Neural cell (in vitro differentiated cells): Measurements from ENCODE around the gene PRICKLE2. TPM values are rescaled to one million over a fixed set of nuclear protein-coding genes. Genes with fewer than 3 reads are reported as not detected.

ENCODE experiments used
- H2AFZ ChIP-seq: fragments of 200-600, 300-800 bp; sonication (generic), shearing (Covaris generic); 2 replicates; pipeline ENCODE4 v1.6.0; 2014; ENCODE audit warnings: low read depth, mild to moderate bottlenecking, antibody characterized with exemption, low read length, moderate library complexity
- H3F3A ChIP-seq: fragments of 200-600 bp; shearing (Covaris generic); 2 replicates; pipeline ENCODE4 v1.6.1; 2016; ENCODE audit warnings: mild to moderate bottlenecking, moderate library complexity, mixed read lengths, antibody characterized with exemption, low read length; ENCODE audit not compliant: insufficient read depth, poor library complexity, severe bottlenecking
- H3K27ac ChIP-seq: fragments of 200-600, 300-800 bp; sonication (generic), shearing (Covaris generic); 2 replicates; pipeline ENCODE4 v1.5.1; 2014; ENCODE audit warnings: mild to moderate bottlenecking, low read length, moderate library complexity
- H3K27me3 ChIP-seq: fragments of 300-800, 200-600 bp; sonication (generic), shearing (Covaris generic); 2 replicates; pipeline ENCODE4 v1.6.0; 2014; ENCODE audit warnings: mild to moderate bottlenecking, low read depth, low read length, moderate library complexity; ENCODE audit not compliant: insufficient read depth
- H3K36me3 ChIP-seq: fragments of 300-800, 200-600 bp; sonication (generic), shearing (Covaris generic); 2 replicates; pipeline ENCODE4 v1.5.1; 2014; ENCODE audit warnings: mild to moderate bottlenecking, antibody characterized with exemption, low read length, moderate library complexity; ENCODE audit not compliant: insufficient read depth
- H3K4me2 ChIP-seq: fragments of 300-800, 200-600 bp; sonication (generic), shearing (Covaris generic); 2 replicates; pipeline ENCODE4 v1.6.0; 2014; ENCODE audit warnings: mild to moderate bottlenecking, low read length
- H3K4me3 ChIP-seq: fragments of 300-800, 200-600 bp; sonication (generic), shearing (Covaris generic); 2 replicates; pipeline ENCODE4 v1.5.1; 2014; ENCODE audit warnings: mild to moderate bottlenecking, low read length, moderate library complexity
- H3K79me2 ChIP-seq: fragments of 200-600 bp; shearing (Covaris generic); replicated peaks from 2 replicates; pipeline ENCODE4 v1.6.0; 2014; ENCODE audit warnings: mild to moderate bottlenecking, low read length, moderate library complexity; ENCODE audit not compliant: insufficient read depth
- H3K9ac ChIP-seq: fragments of 300-800, 200-600 bp; sonication (generic), shearing (Covaris generic); 2 replicates; pipeline ENCODE4 v1.6.1; 2016; ENCODE audit warnings: mild to moderate bottlenecking, low read length, mixed read lengths
- H3K9me2 ChIP-seq: fragments of 200-600 bp; shearing (Covaris generic); 2 replicates; pipeline ENCODE4 v1.6.1; 2016; ENCODE audit warnings: mild to moderate bottlenecking, low read length, mixed read lengths; ENCODE audit not compliant: insufficient read depth
- H3K9me3 ChIP-seq: fragments of 200-600, 300-800 bp; sonication (generic), shearing (Covaris generic); 2 replicates; pipeline ENCODE4 v1.6.1; 2016; ENCODE audit warnings: mild to moderate bottlenecking, mixed run types, low read length, moderate library complexity, mixed read lengths
- H4K20me1 ChIP-seq: fragments of 200-600 bp; shearing (Covaris generic); 2 replicates; pipeline ENCODE4 v1.6.1; 2016; ENCODE audit warnings: mild to moderate bottlenecking, mixed run types; ENCODE audit not compliant: insufficient read depth
- EP300 ChIP-seq: fragments of 450-650 bp; conservative IDR thresholded peaks from 2 replicates; pipeline ENCODE4 v1.6.1; 2014; ENCODE audit warnings: antibody characterized with exemption, mild to moderate bottlenecking, moderate library complexity; ENCODE audit not compliant: poor library complexity, severe bottlenecking
- EZH2 ChIP-seq: fragments of 200-600, 300-800 bp; shearing (Covaris generic), sonication (generic); IDR thresholded peaks from 2 replicates; pipeline ENCODE4 v1.6.1; 2014; ENCODE audit warnings: antibody characterized with exemption, low read length, borderline replicate concordance, mild to moderate bottlenecking; ENCODE audit not compliant: insufficient read depth, poor library complexity, severe bottlenecking
- MXI1 ChIP-seq: fragments of 450-650 bp; conservative IDR thresholded peaks from 2 replicates; pipeline ENCODE4 v1.6.1; 2014; ENCODE audit warnings: antibody characterized with exemption, mild to moderate bottlenecking; ENCODE audit not compliant: poor library complexity, severe bottlenecking
- POLR2AphosphoS5 ChIP-seq: IDR thresholded peaks from 2 replicates; pipeline ENCODE4 v1.6.1; 2012
- RAD21 ChIP-seq: fragments of 450-650 bp; conservative IDR thresholded peaks from 2 replicates; pipeline ENCODE4 v1.6.1; 2014; ENCODE audit warnings: antibody characterized with exemption, mild to moderate bottlenecking, moderate library complexity
- SMC3 ChIP-seq: fragments of 450-650 bp; conservative IDR thresholded peaks from 2 replicates; pipeline ENCODE4 v1.6.1; 2014; ENCODE audit warnings: antibody characterized with exemption, mild to moderate bottlenecking, moderate library complexity; ENCODE audit not compliant: poor library complexity
- TAF1 ChIP-seq: IDR thresholded peaks from 2 replicates; pipeline ENCODE4 v1.6.1; 2012; ENCODE audit warnings: low read depth
- polyA plus RNA-seq: library from polyadenylated mRNA; depleted of rRNA; stranded (reverse); fragments of >200 nt; gene quantifications from 2 replicates; pipeline ENCODE4 v1.2.3, GENCODE V29; 2014
- TF ChIP-seq, protein P1 (sequence below): fragments of 450-650 bp; IDR thresholded peaks from 2 replicates; pipeline ENCODE4 v1.5.1; 2014; ENCODE audit warnings: antibody characterized with exemption, mild to moderate bottlenecking, moderate library complexity; ENCODE audit not compliant: poor library complexity, severe bottlenecking
- TF ChIP-seq, protein P2 (sequence below): IDR thresholded peaks from 2 replicates; pipeline ENCODE4 v1.6.1; 2012; ENCODE audit warnings: borderline replicate concordance

Gene PRICKLE2
- polyA plus RNA-seq, 1 donor from 2014 or later = 8.7 TPM

DNA sequence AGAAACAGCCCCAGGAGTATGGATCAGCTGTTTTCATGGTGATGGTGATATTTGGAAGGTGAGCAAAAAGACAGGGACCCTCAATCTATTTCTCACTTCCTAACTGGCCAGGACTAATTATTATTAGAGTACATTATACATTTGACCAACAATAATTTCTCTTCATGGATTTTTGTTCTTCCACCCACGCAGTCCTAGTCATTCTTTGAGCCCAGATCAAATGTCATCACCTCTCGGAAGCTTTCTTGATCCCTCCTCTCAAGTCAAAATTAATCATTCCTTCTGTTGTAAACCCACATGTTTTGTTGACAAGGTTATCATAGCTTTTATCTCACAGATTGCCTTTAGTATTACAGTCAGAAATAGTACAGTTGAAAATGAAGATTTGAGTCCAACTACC, 29.2 kb upstream of the PRICKLE2 start:
- no peaks in the 10 kb centered on the region for H4K20me1 ChIP-seq

DNA sequence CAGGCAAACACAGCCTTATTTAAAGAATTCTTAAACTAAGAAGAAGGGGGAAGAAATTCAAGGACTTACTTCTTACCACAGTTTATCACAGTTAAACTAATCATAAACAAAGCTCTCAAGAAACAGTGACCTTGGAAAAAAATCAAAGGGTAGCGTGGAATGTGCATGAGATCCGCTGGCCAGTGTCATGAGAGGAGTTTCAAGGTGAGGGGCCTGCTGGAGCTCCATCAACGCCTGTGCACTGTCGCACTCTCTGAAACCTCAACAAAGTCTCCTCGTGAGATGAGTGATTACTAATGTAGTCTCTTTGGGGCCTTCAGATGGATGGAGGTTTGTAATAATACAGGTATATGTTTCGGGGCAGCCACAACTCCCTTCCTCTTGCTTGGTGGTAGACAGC, 28.4 kb upstream of the PRICKLE2 start:
- H3K4me3 ChIP-seq = no peak overlapping the region
- no peak overlapping the region for H2AFZ ChIP-seq
- H3K79me2 ChIP-seq = no peaks in the 10 kb centered on the region
- H3K9me3 ChIP-seq = no peaks in the 10 kb centered on the region
- no peaks in the 10 kb centered on the region for H3F3A ChIP-seq
- H3K27ac ChIP-seq = no peak overlapping the region
- no peaks in the 10 kb centered on the region for H3K36me3 ChIP-seq
- no peak for TF ChIP-seq TAF1
- TF ChIP-seq, protein P1, sequence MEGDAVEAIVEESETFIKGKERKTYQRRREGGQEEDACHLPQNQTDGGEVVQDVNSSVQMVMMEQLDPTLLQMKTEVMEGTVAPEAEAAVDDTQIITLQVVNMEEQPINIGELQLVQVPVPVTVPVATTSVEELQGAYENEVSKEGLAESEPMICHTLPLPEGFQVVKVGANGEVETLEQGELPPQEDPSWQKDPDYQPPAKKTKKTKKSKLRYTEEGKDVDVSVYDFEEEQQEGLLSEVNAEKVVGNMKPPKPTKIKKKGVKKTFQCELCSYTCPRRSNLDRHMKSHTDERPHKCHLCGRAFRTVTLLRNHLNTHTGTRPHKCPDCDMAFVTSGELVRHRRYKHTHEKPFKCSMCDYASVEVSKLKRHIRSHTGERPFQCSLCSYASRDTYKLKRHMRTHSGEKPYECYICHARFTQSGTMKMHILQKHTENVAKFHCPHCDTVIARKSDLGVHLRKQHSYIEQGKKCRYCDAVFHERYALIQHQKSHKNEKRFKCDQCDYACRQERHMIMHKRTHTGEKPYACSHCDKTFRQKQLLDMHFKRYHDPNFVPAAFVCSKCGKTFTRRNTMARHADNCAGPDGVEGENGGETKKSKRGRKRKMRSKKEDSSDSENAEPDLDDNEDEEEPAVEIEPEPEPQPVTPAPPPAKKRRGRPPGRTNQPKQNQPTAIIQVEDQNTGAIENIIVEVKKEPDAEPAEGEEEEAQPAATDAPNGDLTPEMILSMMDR = no peak
- TF ChIP-seq SMC3 = no peak
- TF ChIP-seq EP300 = no peak
- TF ChIP-seq, protein P2, sequence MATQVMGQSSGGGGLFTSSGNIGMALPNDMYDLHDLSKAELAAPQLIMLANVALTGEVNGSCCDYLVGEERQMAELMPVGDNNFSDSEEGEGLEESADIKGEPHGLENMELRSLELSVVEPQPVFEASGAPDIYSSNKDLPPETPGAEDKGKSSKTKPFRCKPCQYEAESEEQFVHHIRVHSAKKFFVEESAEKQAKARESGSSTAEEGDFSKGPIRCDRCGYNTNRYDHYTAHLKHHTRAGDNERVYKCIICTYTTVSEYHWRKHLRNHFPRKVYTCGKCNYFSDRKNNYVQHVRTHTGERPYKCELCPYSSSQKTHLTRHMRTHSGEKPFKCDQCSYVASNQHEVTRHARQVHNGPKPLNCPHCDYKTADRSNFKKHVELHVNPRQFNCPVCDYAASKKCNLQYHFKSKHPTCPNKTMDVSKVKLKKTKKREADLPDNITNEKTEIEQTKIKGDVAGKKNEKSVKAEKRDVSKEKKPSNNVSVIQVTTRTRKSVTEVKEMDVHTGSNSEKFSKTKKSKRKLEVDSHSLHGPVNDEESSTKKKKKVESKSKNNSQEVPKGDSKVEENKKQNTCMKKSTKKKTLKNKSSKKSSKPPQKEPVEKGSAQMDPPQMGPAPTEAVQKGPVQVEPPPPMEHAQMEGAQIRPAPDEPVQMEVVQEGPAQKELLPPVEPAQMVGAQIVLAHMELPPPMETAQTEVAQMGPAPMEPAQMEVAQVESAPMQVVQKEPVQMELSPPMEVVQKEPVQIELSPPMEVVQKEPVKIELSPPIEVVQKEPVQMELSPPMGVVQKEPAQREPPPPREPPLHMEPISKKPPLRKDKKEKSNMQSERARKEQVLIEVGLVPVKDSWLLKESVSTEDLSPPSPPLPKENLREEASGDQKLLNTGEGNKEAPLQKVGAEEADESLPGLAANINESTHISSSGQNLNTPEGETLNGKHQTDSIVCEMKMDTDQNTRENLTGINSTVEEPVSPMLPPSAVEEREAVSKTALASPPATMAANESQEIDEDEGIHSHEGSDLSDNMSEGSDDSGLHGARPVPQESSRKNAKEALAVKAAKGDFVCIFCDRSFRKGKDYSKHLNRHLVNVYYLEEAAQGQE = no peak
- TF ChIP-seq EZH2 = no peak
- TF ChIP-seq RAD21 = no peak
- TF ChIP-seq POLR2AphosphoS5 = no peak
- no peak for TF ChIP-seq MXI1
- no peak overlapping the region for H3K4me2 ChIP-seq
- H3K9me2 ChIP-seq = no peaks in the 10 kb centered on the region
- no peaks in the 10 kb centered on the region for H3K27me3 ChIP-seq
- no peak overlapping the region for H3K9ac ChIP-seq
- no peaks in the 10 kb centered on the region for H4K20me1 ChIP-seq

More for the DNA sequence above, 29.2 kb upstream of the PRICKLE2 start:
- no peaks in the 10 kb centered on the region for H3K36me3 ChIP-seq
- no peak overlapping the region for H3K9ac ChIP-seq
- no peak overlapping the region for H3K4me2 ChIP-seq
- no peak overlapping the region for H2AFZ ChIP-seq
- H3K4me3 ChIP-seq = no peak overlapping the region
- no peaks in the 10 kb centered on the region for H3K9me2 ChIP-seq
- no peaks in the 10 kb centered on the region for H3K79me2 ChIP-seq
- H3K27me3 ChIP-seq = no peaks in the 10 kb centered on the region
- H3F3A ChIP-seq = no peaks in the 10 kb centered on the region
- no peaks in the 10 kb centered on the region for H3K9me3 ChIP-seq
- no peak for TF ChIP-seq EP300
- no peak for TF ChIP-seq SMC3
- TF ChIP-seq TAF1 = no peak
- TF ChIP-seq, protein P1 = no peak
- no peak for TF ChIP-seq POLR2AphosphoS5
- TF ChIP-seq MXI1 = no peak
- no peak for TF ChIP-seq EZH2
- TF ChIP-seq, protein P2 = no peak
- TF ChIP-seq RAD21 = no peak
- no peak overlapping the region for H3K27ac ChIP-seq
